GOT3 (cell line): ENCODE measurements around the gene CARNS1.

ENCODE experiments used
- DNase-seq: peaks from one replicate; lab custom pipeline; 2025; ENCODE audit warnings: mixed read lengths; lab: John Stamatoyannopoulos, UW

CARNS1 gene

DNA sequence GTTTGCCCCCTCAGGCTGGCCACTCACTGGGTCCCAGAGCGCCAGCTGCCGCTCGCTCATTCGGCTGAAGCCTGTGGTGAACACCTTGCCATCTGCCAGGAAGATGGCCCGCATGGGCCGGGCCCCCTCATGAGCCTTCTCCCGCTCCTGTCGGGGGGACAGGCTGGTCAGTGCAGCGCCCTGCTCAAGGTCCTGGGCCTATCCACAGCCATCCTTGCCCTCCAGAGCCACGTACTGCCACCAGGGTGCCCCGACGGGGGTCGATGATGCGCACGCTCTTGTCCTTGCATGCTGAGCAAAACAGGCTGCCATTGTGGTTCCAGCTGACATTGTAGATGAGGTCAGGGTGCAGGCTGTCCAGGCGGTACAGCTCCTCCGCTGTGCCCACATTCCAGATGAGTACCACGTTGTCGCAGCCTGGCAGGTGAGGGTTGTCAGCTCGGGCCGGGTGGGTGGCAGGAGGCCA, 25.7 kb downstream of the CARNS1 start:
- DNase-seq, result no peak

DNA sequence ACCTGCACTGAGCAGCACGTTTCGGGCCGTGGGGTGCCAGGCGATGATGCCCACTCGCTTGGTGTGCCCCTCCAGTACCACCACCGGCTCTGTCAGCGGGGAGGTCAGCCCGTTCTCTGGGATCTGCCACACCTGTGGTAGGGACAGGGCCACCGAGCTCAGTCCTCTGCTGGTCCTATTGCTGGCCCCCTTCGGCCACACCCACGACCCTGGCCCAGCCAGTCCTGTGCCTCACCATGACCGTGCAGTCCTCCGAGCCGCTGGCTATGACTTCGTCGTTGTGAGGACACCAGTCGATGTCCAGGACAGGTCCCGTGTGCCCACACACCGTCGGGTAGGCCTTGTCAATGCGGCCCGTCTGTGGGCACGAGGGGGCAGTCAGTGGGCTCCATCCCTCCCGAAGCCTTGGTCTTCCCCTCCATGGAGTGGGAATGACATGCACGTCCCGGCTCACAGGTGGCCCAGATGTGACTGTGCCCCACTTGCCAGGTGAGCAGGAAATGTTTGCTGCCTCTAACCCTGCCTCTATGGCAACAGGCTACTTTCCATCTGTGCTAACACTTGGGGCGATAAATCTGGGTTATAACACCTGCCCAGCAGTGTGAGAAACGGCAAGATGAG, 26.4 kb downstream of the CARNS1 start:
- no peak for DNase-seq

DNA sequence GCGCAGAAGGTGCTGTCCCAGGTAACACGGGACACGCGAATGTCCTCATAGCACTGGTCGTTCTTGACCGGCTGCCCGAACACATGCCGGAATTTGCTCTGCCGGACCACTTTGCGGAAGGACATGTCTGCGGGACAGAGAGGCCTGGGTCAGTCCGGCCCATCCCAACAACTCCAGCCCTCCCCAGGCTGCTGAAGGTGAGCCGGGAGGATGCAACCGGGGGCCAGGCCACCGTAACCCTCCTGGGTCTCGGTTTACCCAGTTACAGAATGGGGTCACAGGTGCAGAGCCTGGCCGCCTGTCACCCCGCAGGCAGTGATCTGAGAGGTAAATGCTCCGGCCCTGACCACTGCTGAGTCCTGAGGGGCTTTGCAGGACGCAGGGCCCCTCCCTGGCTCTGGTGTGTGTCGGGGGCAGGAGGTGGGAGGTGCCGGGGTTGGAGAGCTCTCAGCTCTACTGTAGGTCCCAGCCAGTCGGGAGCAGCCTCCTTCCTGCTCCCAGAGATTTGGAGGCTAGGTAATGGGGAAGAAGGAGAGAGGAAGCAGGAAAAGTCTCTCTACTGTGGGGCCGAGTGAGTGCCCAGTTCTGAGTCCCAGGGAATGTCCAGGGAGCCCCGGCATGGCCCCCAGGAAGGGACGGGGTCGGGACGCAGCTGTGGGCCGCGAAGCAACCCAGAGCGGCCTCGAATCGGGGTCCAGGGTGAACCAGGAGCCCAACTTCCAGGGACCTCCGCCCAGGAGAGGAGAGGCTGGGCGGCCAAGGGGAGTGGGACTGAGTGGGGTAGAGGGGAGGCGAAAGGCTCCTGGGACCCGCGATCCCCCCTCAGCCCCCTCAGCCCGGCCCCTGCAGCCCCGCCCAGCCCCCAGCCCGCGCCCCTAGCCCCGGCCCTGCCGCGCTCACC, 27.3 kb downstream of the CARNS1 start:
- DNase-seq, result no peak

DNA sequence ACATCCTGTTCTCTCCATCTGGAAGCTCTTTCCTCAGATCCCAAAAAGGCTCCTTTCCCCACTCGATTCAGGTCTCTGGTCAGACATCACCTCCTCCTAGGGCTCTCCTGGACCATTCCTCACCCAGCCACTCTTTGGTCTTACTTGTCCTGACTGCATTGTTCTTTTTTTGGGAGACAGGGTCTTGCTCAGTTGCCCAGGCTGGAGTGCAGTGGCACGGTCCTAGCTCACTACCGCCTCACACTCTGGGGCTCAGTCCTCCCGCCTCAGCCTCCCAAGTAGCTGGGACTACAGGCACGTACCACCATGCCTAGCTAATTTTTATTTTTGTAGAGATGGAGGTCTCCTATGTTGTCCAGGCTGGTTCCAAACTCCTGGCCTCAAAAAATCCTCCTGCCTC, 30.0 kb downstream of the CARNS1 start:
- DNase-seq, result no peak

DNA sequence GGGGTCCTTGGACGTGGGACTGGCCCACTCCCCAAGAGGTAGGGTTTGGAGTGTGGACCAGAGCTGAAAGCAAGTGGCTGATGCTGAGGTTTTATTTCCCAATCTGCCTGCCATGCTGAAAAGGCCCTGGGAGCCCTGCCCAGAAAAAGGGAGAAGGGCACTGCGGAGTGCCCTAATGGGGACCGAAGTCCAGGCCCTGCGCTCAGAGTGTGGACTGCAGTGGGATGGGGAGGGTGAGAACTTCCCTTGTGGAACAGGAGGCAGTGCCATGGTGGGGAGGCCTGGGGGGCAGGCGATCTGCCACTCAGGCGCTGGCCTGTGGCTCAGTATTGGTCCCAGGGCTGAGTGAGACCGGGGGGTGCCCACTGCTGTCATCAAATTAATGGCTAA, 32.7 kb downstream of the CARNS1 start:
- DNase-seq, result no peak

DNA sequence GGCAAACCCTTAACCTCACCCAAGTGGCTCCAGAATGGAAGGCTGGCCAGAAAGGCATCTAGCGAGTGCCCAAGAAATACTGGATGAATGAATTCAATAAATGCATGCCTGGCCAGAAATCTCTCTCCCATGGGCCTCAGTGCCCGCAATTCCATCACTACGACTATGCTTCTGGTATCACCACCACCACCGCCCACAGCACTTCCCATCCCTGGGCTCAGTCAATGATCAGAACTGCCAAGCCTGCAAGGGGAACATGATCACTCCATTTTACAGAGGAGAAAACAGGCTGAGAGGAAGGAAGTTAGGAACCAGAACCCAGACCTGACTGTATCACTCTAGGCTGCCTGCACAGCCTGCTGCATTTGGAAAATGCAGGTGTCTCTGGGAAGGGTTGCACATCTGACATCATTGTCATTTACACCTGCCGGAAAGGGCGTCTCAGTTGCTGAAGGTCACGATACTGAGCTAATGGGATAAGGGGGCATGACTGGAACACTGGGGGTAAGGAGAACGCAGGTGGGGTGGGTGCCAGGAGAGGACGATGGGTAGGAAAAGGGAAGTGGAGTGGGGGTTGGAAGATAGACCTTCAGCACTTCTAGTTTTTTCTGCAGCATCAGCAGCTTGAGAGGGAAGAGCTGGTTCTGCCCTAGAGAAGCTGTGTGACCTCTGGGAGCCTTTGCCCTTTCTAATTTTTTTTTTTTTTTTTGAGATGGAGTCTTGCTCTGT, 33.8 kb downstream of the CARNS1 start:
- DNase-seq, result no peak

DNA sequence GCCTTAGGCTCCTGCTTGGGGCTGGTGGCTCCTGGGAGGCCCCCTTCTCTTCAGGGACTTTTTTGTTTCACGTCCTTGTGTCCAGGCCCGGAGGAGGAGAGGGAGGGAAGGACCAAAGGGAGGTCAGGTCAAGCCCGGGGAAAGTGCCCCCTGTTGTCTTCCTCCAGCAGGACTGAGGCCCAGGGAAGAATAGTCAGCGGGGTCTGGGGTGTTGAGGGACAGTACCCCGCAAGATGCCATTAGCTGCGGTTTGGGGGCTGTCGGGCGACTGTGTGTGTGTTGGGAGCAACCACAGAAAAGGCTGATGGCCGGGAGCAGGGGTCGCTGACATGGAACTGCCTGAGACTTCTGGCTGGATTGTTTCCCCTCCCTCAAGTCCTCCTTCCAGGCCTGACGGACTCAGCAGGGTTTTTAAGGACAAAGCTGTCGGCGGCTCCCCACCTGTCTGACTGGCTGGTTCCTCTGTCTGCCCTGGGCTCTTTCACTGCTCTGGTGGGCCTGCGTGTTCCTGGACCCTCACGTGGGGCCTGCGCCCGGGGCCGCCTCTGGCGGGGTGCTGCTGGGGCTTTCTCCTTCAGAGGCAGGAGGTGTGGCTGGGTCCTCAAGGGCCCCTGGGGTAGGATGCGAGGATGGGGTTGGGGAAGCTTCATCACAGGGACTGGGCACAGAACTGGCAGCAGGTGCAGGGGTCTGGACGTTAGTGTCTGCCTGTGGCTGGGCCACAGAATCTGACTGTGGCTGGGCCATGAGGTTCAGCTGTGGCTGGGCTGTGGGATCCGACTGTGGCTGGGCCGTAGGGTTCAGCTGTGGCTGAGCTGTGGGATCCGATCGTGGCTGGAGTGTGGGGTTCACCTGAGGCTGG, 35.5 kb downstream of the CARNS1 start:
- no peak for DNase-seq

DNA sequence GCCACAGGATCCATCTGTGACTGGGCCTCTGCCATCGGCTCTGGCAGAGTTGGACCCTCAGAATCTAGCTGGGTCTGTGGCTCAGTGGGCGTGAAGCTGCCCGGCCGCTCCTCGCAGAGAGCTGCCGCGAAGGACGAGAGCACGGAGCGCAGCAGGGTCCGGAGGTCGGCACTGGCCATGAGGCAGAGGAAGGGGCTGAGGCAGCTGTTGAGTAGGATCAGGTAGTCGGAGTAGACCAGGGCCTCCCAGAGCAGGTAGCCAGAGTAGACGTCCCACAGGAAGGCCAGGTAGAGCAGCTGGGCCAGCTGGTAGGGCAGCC, 36.1 kb downstream of the CARNS1 start:
- no peak for DNase-seq

DNA sequence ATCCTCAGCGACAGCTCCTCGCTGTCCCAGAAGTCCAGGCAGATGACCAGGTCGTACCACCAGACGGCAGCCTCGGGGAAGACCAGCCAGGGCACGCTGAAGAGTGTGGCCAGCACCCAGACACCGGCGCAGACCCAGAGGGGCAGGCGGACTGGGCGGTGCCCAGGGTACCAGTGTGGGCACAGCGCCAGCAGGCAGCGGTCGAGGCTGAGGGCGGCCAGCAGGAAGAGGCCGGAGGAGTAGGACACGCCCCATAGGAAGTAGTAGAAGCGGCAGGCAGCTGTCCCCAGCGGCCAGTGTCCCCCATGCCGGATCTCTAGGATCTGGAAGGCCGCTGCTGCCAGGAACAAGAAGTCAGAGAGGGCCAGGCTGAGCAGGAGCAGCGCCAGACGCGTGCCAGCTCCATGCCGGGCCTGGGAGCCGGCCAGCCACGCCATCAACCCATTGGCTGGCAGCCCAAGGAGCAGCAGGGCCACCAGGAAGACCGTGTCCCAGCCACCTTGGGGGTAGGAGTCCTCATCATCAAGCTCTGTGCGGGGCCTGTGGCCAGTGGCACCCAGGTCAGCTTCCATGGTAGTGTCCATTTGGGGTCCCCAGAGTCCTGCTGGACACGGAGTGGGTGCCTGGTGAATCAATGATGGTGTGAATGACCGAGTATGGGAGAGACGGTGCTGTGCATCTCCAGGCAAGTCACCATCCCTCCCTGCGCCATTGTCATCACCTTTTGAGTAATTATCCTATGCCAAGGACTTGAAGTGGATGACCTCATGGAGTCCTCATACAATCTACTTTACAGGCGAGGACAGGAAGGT, 36.9 kb downstream of the CARNS1 start, which contains the start of gene GPR152:
TSS of gene GPR152 (minus strand) at position 589 of the 812 bp plus-strand sequence. CDS start at position 584, 5 bp downstream.
- no peak for DNase-seq

DNA sequence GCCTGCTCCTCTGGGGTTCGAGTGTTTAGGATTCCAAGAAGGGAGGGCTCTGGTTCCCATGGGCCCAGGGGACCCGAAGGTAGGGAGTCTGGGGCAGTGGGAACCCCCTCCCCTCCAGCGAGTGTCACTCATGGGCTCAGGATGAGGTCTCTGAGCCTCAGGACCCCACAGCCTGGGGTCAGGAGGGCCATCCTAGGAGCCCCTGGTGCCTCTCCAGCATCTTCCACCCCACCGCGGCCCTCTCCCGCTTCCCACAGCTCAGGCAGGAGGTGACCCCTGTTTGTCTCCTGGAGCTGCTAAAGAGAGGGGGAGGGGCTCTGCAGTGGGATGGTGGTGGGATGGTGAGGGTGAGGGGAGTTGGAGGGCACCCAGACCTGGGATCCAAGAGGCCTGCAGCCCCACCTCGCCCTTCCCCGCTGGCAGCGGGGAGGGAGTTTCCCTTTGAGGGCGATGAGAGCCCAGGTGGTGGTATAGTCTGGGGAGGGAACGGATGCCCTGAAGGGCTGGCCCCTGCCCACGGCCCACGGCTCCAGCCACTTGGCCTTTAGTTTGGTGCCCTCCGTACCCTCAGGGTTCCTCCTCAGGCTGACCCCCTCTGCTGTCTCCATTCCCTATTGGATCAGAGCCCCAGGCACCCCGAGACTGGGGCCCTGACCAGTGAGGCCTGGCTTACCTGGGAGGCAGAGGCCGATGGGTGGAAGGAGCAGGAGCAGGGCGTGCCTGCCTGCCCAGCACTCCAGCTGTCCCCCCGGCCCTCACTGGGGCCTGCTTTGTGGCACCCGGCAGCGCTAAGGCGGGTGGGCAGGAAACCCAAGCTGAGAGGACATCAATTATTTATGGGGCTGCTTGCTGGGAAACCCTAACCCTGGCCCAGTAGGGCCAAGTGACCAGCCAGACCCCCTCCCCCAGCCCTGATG, 38.6 kb downstream of the CARNS1 start:
- no peak for DNase-seq

DNA sequence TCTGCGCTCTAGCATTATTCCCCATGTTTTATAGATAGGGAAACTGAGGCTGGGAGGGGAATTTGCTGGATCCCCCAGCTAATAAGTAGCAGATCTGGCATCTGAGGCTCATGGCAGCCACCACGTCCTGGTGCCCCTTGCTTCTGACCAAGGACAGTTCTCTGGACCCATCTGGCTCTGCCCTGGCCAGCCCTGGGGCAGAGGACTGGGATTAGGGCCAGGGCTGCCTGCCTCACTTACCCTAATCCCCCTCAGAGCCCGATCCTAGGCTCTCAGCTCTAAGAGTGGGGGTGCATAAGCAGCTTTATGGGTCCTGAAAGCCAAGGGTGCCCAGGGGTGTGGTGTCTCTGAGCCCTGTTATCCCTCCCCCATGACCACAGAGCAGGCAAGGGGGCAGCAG, 39.6 kb downstream of the CARNS1 start, which contains the start of gene CABP4:
TSS of gene CABP4 (plus strand) at position 301 of the 400 bp plus-strand sequence. CDS start at position 371, 70 bp downstream.
- no peak for DNase-seq

DNA sequence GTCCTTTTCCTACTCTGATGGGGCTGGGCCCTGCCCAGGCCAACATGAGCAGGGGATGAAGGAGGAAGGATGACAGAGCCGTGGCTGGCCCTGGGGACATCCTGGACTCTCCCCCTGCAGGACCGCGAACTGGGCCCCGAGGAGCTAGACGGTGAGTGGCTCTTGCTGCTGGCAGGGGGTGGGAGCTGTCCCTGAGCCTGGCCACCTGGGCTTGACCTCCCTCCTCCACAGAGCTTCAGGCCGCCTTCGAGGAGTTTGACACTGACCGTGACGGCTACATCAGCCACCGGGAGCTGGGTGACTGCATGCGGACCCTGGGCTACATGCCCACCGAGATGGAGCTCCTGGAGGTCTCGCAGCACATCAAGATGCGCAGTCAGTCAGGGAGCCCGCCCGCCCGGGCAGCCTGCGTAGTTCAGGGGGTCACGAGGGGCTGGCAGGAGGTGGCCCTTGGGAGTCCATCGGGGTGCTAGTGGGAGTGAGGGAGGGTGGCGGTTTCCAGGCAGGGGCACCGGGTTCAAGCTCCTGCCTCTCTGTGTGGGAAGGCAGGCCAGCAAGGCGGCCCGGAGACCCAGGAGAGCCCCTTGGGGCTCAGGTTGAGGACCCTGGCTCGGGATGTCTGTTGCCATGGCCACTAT, 40.7 kb downstream of the CARNS1 start:
- no peak for DNase-seq

DNA sequence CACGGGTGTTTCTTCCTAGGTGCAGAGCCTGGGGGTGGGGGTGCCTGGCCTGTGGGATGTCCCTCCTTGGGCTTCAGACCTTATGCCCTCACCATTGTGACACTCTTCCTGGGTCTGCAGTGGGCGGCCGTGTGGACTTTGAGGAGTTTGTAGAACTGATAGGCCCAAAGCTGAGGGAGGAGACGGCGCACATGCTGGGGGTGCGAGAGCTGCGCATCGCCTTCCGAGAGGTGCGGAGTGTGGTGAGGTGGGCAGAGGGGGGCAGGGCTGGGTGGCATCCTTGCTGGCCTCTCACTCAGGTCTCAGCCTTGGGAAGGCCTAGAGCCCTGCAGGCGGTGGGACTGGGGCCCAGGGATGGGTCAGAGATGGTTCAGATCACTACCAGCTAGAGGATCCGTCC, 42.0 kb downstream of the CARNS1 start:
- DNase-seq, result no peak

DNA sequence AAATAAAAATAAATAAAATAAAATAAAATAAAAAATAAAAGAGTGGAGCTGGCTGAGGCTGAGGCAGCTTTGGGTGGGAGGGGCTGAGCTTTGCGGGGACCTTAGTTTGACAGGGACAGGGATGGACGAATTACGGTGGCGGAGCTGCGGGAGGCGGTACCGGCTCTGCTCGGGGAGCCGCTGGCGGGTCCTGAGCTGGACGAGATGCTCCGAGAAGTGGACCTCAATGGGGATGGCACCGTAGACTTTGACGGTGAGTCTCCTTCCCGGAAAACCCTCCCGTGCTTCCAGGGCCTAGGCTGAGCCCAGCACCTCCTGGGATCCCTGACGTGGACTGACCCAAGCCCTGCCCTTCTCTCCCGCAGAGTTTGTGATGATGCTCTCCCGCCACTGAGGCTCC, 42.8 kb downstream of the CARNS1 start:
- no peak for DNase-seq

DNA sequence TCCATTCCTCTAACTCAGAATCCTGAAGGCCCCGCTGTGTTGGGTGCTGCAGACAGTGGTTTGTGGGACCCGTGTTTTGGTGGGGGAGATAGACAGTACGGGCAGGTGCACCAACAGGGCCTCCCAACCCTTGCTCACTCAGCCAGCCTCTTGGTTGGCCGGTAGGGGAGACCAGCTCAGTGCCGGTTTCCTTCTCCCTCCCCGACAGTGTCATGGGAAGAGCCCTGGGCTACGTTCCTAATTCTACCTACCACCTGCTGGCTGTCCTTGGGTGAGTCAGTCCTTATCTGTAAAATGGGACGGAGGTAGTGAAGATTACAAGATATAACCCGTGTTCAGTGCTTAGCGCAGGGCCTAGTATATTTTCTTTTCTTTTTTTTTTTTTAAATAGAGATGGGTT, 47.7 kb downstream of the CARNS1 start:
- no peak for DNase-seq

DNA sequence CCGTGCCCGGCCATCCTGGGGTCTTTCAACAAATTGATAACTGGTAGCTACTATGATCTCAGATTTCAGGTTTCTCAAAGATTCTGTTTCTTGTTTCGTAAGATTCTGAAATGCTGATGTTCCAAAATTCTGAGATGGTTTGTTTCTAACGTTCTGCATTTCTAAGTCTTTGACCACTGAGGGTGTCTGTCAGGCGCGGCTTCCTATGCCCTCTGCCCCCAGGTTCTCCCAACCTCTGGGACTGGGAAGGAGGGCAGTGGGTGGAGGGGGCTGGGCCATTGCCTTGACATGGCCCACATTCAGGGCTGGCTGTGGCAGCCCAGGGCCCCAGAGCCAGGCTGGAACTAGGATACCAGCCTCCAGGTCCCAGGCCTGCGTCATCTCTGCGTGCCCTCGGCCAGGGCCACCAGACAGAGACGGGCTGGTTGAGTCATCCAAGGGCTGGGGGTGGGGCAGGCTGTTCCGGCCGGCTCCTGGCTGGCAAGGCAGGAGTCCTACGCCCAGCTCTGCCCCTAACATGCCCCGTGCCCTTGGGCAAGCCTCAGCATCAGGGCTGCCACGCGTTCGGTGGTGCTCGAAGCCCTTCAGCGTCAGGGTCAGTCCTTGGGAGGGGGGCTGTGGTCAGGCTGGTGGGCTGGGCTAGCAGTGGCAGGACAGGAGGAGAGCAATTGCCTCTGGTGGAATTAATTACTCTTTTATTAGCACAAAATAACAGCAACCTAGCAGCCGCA, 48.4 kb downstream of the CARNS1 start:
- DNase-seq, result no peak

DNA sequence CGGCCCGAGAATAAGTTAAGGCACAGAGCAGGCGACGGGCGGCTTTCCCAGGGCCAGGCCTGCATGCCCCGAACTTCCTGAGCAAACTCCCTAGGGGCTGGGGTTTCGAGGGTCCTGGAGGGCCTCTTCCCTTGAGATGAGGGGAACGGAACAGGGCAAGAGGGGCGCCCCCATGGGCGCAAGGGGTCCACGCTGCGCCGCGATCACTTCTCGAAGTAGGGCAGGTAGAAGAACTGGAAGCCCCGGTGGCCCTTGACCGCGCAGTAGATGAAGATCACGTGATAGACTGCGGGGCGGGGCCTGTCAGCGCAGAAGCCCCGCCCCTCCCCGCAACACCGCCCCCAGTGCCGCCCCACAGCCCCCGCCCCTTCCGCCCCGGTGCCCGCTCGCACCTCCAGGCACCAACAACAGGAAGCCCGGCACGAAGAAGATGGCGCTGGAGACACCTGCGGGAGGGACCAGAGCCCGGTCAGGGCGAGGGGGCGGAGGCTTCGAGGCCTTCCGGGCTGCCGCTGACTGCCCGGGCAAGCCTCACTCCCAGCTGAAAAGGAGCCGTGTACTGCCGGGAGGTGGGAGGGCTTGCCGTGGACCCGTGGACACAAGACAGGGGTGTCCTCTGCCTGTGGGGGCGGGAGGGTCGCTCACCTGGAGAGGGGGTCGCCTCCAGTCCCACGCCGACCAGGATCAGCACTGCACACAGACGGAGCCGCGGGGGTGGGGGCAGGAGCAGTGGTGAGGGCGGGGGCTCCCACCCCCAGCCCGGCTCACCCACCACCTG, 49.1 kb downstream of the CARNS1 start:
- DNase-seq, result no peak

DNA sequence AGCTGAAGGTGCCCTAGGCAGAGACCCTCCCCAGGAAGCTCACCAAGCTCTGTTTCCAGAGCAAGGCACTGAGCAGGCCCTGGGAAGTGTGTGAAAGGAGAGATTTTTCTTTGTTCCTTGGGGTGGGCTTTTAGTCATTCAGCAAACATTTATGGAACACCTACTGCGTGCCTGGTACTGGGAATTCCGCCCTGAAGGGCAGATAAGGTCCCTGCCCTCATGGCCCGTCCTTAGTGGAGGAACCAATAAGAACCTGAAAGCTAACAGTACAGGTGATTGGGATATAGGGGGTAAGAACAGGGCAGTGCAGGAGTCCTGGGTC, 49.7 kb downstream of the CARNS1 start:
- DNase-seq, result no peak
